Measurements from ENCODE around the gene SEMA5A. TPM values are rescaled to one million over a fixed set of nuclear protein-coding genes. Genes with fewer than 3 reads are reported as not detected.

SEMA5A gene
- total and polyA plus RNA-seq, 5 experiments from 2014 or later: not detected

GRCh38 chr5:9188956-9189355 is 356.9 kb downstream of the SEMA5A start:
- DNase-seq (no peak), ATAC-seq (no peak)
- POLR2A ChIA-PET: no interaction called here
- peaks cover 0 to 3% (median 0%) of the 10 kb centered on the region in 5 donors for H3K27me3 Mint-ChIP-seq
- H3K27ac Mint-ChIP-seq: no peak overlapping the region
- peaks cover 0 to 10% (median 8%) of the 10 kb centered on the region in 9 donors for H3K9me3 Mint-ChIP-seq
- no peaks in the 10 kb centered on the region for H3K4me1 Mint-ChIP-seq
- H3K4me3 Mint-ChIP-seq: no peak overlapping the region
- H3K36me3 Mint-ChIP-seq: no peaks in the 10 kb centered on the region

DNA sequence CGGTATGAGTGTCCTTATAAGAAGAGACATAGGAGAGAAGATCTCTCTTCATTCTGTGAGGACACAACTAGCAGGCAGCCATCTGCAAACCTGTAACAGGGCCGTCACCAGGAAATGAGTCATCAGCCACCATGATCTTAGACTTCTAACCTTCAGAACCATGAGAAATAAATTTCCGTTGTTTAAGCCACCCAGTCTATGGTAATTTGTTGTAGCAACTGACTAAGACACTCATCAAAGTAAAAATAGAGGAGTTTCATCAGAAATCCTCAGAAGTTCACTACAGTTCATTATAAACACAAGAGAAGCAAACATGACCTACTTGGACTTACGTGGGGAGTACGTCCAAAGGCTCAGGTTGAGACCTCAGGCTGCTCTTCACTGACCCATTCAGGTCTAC is 357.7 kb downstream of the SEMA5A start:
- Mint-ChIP-seq H3K9me3 (peaks cover 0 to 17% (median 8%) of the 10 kb centered on the region in 9 donors), H3K27me3 (peaks cover 0 to 3% (median 0%) of the 10 kb centered on the region in 5 donors), H3K4me1 (no peaks in the 10 kb centered on the region), H3K4me3 (no peak overlapping the region), H3K27ac (no peak overlapping the region), H3K36me3 (no peaks in the 10 kb centered on the region)
- ATAC-seq (no peak), DNase-seq (no peak)
- POLR2A ChIA-PET: no interaction called here

DNA sequence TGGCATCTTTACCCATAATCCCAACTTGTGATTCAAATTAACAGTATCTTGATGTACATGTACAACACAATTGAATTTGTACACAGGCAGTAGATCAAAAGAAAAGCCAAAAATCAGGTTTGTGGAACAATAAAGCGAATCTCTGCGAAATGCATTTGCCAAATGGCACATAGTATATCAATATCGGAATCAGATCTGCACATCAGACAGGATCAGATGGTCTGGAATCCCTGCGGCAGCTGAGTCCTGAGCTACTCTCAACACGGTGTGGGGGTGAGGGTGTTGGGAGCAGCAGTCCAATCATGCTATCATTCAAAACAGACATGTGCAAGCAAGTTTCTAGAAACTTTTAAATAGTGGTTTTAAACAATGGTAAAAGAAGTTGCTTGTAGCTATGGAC is 358.3 kb downstream of the SEMA5A start:
- H3K4me3 Mint-ChIP-seq: no peak overlapping the region
- no peak overlapping the region for H3K27ac Mint-ChIP-seq
- H3K4me1 Mint-ChIP-seq: no peaks in the 10 kb centered on the region
- ATAC-seq: no peak
- H3K9me3 Mint-ChIP-seq: peaks cover 0 to 18% (median 8%) of the 10 kb centered on the region in 9 donors
- DNase-seq: no peak
- peaks cover 0 to 3% (median 0%) of the 10 kb centered on the region in 5 donors for H3K27me3 Mint-ChIP-seq
- POLR2A ChIA-PET: no interaction called here
- no peaks in the 10 kb centered on the region for H3K36me3 Mint-ChIP-seq

- Mint-ChIP-seq H3K4me3 (no peak overlapping the region), H3K9me3 (peaks cover 0 to 27% (median 7%) of the 10 kb centered on the region in 9 donors), H3K27ac (no peak overlapping the region), H3K27me3 (peaks cover 0 to 3% (median 0%) of the 10 kb centered on the region in 5 donors), H3K4me1 (no peaks in the 10 kb centered on the region), H3K36me3 (no peaks in the 10 kb centered on the region)
- ATAC-seq: no peak
- POLR2A ChIA-PET: no interaction called here
- DNase-seq: no peak
Measured at GRCh38 chr5:9186069-9186468, 359.8 kb downstream of the SEMA5A start.

- POLR2A ChIA-PET: no interaction called here
- no peak overlapping the region for H3K27ac Mint-ChIP-seq
- ATAC-seq (no peak), DNase-seq (no peak)
- H3K9me3 Mint-ChIP-seq: peaks cover 0 to 24% (median 8%) of the 10 kb centered on the region in 9 donors
- H3K4me3 Mint-ChIP-seq: no peak overlapping the region
- H3K4me1 Mint-ChIP-seq: no peaks in the 10 kb centered on the region
- peaks cover 0 to 3% (median 0%) of the 10 kb centered on the region in 5 donors for H3K27me3 Mint-ChIP-seq
- no peaks in the 10 kb centered on the region for H3K36me3 Mint-ChIP-seq
Measured at GRCh38 chr5:9183992-9184391, 361.9 kb downstream of the SEMA5A start.

- Mint-ChIP-seq H3K4me1 (no peaks in the 10 kb centered on the region), H3K27ac (peak overlapping the region in 1 of 10 donors; percentile 40), H3K27me3 (peaks cover 0 to 3% (median 0%) of the 10 kb centered on the region in 5 donors), H3K9me3 (peaks cover 0 to 18% (median 5%) of the 10 kb centered on the region in 9 donors), H3K36me3 (no peaks in the 10 kb centered on the region), H3K4me3 (no peak overlapping the region)
- POLR2A ChIA-PET: no interaction called here
- ATAC-seq: no peak
- no peak for DNase-seq
Measured at GRCh38 chr5:9182899-9183695, 362.8 kb downstream of the SEMA5A start.

DNA sequence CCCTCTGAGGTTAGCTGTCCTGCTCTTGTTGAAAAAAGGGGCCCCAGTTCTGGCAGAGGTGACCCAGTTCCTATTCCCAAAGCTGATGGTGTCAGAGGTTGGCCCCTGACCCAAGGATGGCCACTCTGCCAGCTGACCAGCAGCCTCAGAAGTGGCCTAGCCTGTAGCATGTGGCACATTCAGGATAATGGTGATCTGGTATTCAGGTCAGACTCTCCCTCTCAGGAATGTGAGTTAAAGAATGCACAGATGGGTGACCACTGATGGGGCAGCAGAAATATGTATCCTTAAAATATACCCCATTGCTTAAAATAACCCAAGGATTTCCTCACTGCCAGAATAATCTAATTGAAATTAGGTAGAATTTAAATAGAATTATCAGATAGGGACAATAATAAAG is 369.2 kb downstream of the SEMA5A start:
- no peaks in the 10 kb centered on the region for H3K27me3 Mint-ChIP-seq

DNA sequence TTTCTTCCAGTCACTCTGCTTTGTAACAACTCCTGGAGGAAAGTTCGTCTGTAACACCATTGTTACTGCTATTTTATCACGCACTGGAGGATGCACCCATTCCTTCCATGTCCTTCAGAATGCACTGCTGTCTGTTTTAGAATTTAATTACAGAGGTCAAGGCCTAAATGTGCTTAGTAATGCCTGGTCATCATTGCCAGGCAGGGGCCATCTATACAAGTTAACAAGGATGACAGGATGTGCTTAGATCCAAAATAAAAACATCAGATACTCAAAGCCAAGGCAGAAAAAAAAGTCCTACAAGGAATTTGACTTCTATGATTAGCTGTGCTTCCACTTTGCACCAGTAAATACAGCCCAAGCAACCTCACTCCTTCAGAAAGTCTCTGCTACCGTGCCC is 371.4 kb downstream of the SEMA5A start:
- POLR2A ChIA-PET: no interaction called here
- Mint-ChIP-seq H3K9me3 (peaks cover 0 to 32% (median 4%) of the 10 kb centered on the region in 9 donors), H3K36me3 (no peaks in the 10 kb centered on the region), H3K27me3 (no peaks in the 10 kb centered on the region), H3K27ac (no peak overlapping the region), H3K4me1 (no peaks in the 10 kb centered on the region), H3K4me3 (no peak overlapping the region)
- ATAC-seq (no peak), DNase-seq (no peak)

More for the DNA sequence above, 369.2 kb downstream of the SEMA5A start:
- no peak overlapping the region for H3K27ac Mint-ChIP-seq
- DNase-seq (no peak), ATAC-seq (no peak)
- no peak overlapping the region for H3K4me3 Mint-ChIP-seq
- POLR2A ChIA-PET: no interaction called here
- no peaks in the 10 kb centered on the region for H3K36me3 Mint-ChIP-seq
- peaks cover 0 to 28% (median 4%) of the 10 kb centered on the region in 9 donors for H3K9me3 Mint-ChIP-seq
- no peaks in the 10 kb centered on the region for H3K4me1 Mint-ChIP-seq

- no peak for DNase-seq
- ATAC-seq: no peak
- Mint-ChIP-seq H3K4me1 (no peaks in the 10 kb centered on the region), H3K36me3 (no peaks in the 10 kb centered on the region), H3K27ac (no peak overlapping the region), H3K9me3 (peaks cover 0 to 24% (median 4%) of the 10 kb centered on the region in 9 donors), H3K4me3 (no peak overlapping the region), H3K27me3 (no peaks in the 10 kb centered on the region)
- POLR2A ChIA-PET: no interaction called here
Measured at GRCh38 chr5:9173281-9174048, 372.4 kb downstream of the SEMA5A start.

DNA sequence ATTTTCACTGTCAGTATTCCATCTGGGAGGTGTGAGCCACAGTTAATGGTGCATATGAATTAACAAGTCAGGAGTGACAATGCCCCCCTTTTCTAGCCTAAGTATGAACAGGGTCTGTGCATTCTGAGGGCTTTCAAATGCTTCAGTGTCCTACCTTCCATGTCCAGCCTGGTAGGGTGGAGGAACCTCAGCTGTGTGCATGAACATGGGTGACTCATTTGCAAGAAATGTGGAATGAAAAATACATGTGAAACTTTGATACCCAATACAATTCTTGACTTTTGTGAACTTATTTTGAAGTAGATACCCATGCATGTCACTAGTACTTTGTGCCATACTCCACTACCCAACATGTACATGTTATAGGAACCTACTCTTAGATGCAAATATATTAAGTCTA is 375.8 kb downstream of the SEMA5A start:
- Mint-ChIP-seq H3K36me3 (no peaks in the 10 kb centered on the region), H3K27me3 (no peaks in the 10 kb centered on the region), H3K27ac (no peak overlapping the region), H3K4me1 (no peaks in the 10 kb centered on the region), H3K9me3 (peaks cover 0 to 21% (median 0%) of the 10 kb centered on the region in 9 donors), H3K4me3 (no peak overlapping the region)
- ATAC-seq (no peak), DNase-seq (no peak)
- POLR2A ChIA-PET: no interaction called here

DNA sequence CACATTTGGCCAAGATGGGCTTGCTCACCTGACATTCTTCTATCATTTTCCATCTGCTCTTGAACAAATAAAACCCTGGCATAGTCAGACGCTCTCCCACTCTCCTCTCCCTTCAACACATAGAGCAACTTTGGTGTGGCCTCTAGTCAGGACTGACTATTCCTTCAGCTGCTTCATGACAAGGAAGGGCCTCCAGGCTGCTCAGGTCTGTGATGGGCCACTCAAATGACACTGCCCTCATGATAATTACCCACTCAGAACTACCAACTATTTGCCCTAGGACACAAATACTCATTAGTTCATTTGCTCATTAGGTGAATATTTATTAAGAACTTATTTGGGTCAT is 376.3 kb downstream of the SEMA5A start:
- Mint-ChIP-seq H3K9me3 (peaks cover 0 to 19% (median 0%) of the 10 kb centered on the region in 9 donors), H3K4me1 (no peaks in the 10 kb centered on the region), H3K4me3 (no peak overlapping the region), H3K27me3 (no peaks in the 10 kb centered on the region), H3K36me3 (no peaks in the 10 kb centered on the region), H3K27ac (no peak overlapping the region)
- ATAC-seq (no peak), DNase-seq (no peak)
- POLR2A ChIA-PET: no interaction called here

GRCh38 chr5:9168791-9169556 is 376.9 kb downstream of the SEMA5A start:
- Mint-ChIP-seq H3K9me3 (peaks cover 0 to 14% (median 0%) of the 10 kb centered on the region in 9 donors), H3K27ac (no peak overlapping the region), H3K4me3 (no peak overlapping the region), H3K27me3 (no peaks in the 10 kb centered on the region), H3K4me1 (no peaks in the 10 kb centered on the region), H3K36me3 (no peaks in the 10 kb centered on the region)
- no peak for ATAC-seq
- DNase-seq: no peak
- POLR2A ChIA-PET: no interaction called here
